ENCODE measurements around the gene BICRA. TPM values are rescaled to one million over a fixed set of nuclear protein-coding genes. Genes with fewer than 3 reads are reported as not detected.

BICRA gene
- total RNA-seq (2012; rRNA removed), result 1.8 and 3.1 TPM in 2 replicates
- polyA plus RNA-seq (2012; rRNA removed), result 3.5 and 3.9 TPM in 2 replicates
- polyA plus RNA-seq (2012; cell fraction: cytosol; rRNA removed), result 3.0 and 4.1 TPM in 2 replicates
- 13.2 and 25.5 TPM in 2 replicates for polyA plus RNA-seq (2012; cell fraction: nucleus; rRNA removed; ENCODE audit: low replicate concordance)
- percentile 75 among the genes with signal in this experiment for Bru-seq, nascent RNA
- BruChase-seq, experiment 1, labeled RNA remaining after a 6-hour chase, result percentile 86 among the genes with signal in this experiment
- percentile 81 among the genes with signal in this experiment for BruChase-seq, experiment 2, labeled RNA remaining after a 2-hour chase
- long read RNA-seq, partial matches to known transcripts, result 1 of 4 reads
- long read RNA-seq, other reads (novel, unspliced or antisense), result 1 of 4 reads

DNA sequence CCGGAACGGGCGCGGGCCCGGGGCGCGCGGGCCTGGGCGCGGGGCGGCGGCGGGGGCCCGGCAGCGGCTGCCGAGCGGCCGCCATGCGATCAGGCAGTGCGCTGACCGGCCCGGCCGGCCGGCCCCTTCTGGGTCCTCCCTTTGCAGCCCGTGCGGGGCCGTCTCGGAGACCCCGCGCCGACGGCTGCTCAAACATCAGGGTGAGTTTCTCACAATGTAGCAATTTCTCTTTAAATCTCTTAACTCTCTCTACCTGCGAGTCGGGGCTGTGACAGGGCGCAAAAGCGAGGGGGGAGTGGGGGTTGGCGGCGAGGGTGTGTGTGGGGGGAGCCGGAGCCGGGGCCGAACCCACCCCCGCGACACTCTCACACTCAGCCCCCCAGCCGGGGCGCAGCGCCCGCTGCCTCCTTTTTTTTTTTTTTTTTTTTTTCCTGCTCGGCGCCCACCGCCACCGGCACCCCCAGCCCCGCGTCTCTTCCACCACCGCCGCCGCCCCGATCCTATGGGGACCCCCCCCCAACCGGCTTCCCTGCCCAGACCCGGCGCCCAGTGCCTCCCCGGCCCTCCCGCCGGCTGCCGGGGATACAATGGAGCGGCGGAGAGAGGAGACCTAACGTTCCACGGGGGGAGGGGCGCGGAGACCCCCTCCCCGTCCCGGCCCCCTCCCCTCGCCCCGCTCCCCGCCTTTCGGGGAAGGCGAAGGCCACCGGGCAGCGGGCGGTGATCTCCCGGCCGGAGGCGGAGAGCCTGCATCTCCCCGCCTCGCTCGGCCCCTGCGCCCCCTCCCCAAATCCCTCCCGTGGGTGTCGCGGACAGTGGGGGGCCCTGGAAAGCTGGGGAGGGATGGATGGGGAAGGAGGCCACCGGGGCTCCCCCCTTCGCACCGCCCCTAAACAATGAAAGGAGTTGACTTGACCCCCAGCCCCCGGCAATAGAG is at the start of gene BICRA:
TSS of gene BICRA (plus strand) at position 166 of the 937 bp plus-strand sequence. CDS start 64,441 bp downstream, outside the sequence.
- Histone ChIP-seq H3K9ac (ENCODE audit: low read depth, low read length) (peak within 1 kb of the TSS; percentile 98), H3K18ac (ENCODE audit: low read depth, low read length) (peak within 1 kb of the TSS; percentile 74; the same call in 1 of the 2 replicates), H2BK20ac (ENCODE audit: low read depth, low read length) (no peak within 1 kb of the TSS), H2BK120ac (ENCODE audit: low read depth, low read length) (peak within 1 kb of the TSS; percentile 74), H3K14ac (replicated peaks; ENCODE audit: low read depth, low read length) (peak within 1 kb of the TSS; percentile 99), H3K4ac (ENCODE audit: low read depth, low read length) (peak within 1 kb of the TSS; percentile 83), H4K8ac (ENCODE audit: low read depth in 2 of 2, low read length in 2 of 2) (peak within 1 kb of the TSS; percentile 60 to 91; a peak in 3 of 4 replicates), H2AFZ (replicated peaks; ENCODE audit: low read length, poor library complexity) (peak within 1 kb of the TSS; percentile 95), H3K4me1 (ENCODE audit: control insufficient read depth, insufficient read depth, low read length) (peaks cover 18% of the 10 kb centered on the region), H3K4me3 (ENCODE audit: insufficient read depth, low read depth, low read length) (peak within 1 kb of the TSS; percentile 95), H3K27ac (ENCODE audit: insufficient read depth, low read length) (peak within 1 kb of the TSS; percentile 98), H3K4me2 (ENCODE audit: low read depth, low read length) (peak within 1 kb of the TSS; percentile 85), H2BK15ac (ENCODE audit: low read depth, low read length) (no peak within 1 kb of the TSS), H3K23ac (ENCODE audit: low read depth, low read length) (peak within 1 kb of the TSS; percentile 98), H3K27me3 (ENCODE audit: control insufficient read depth, insufficient read depth, low read length) (no peaks in the 10 kb centered on the region), H2AK9ac (replicated peaks; ENCODE audit: low read depth, low read length, poor library complexity) (peak within 1 kb of the TSS; percentile 100), H3K56ac (ENCODE audit: extremely low read depth, insufficient read depth, low read length) (peak within 1 kb of the TSS; percentile 83), H3K9me3 (ENCODE audit: control insufficient read depth, insufficient read depth, low read length) (no peaks in the 10 kb centered on the region), H3K36me3 (ENCODE audit: control insufficient read depth, insufficient read depth, low read length) (peaks cover 7% of the 10 kb centered on the region), H4K20me1 (ENCODE audit: insufficient read depth, low read length) (peaks cover 44% of the 10 kb centered on the region), H4K91ac (ENCODE audit: insufficient read depth, low read depth, low read length) (peak within 1 kb of the TSS; percentile 91), H4K5ac (ENCODE audit: low read depth, low read length) (peak within 1 kb of the TSS; percentile 38), H3K9me1 (ENCODE audit: insufficient read depth, low read length) (peaks cover 13% of the 10 kb centered on the region), H2AK5ac (ENCODE audit: low read depth, low read length) (peak within 1 kb of the TSS; percentile 74), H3K79me1 (ENCODE audit: low read depth in 1 of 2, low read length in 2 of 2) (peaks cover 20 to 58% of the 10 kb centered on the region in 2 experiments), H2BK5ac (ENCODE audit: low read depth, low read length, poor library complexity, severe bottlenecking) (peak within 1 kb of the TSS; percentile 96)
- TF ChIP-seq MXI1 (IDR thresholded peaks at IDR 0.05; ENCODE audit: borderline replicate concordance, low read depth, low read length) (peak; percentile 17; the same call in 1 of the 2 replicates), MAZ (IDR thresholded peaks at IDR 0.05; ENCODE audit: borderline replicate concordance, low read depth, low read length) (no peak), BHLHE40 (IDR thresholded peaks at IDR 0.05; ENCODE audit: low read depth, low read length) (peak; percentile 37; the same call in 1 of the 2 replicates), RCOR1 (IDR thresholded peaks at IDR 0.05; ENCODE audit: insufficient replicate concordance, low read length) (no peak)
- dilution Hi-C loops (cut with HindIII; ENCODE audit: low sequenced_read_pairs, unreplicated experiment) (no loop called here), intact Hi-C loops (cut with micrococcal nuclease) (loop anchor here (1.0 to 2.0 kb wide), 4 partner anchors 54 to 94 kb away; partner anchors contain the start of gene NAPA), in situ Hi-C loops (cut with MboI; ENCODE audit: low sequenced_read_pairs) (no loop called here)
- ChIA-PET POLR2A (ENCODE audit: unreplicated experiment) (no interaction called here), CTCF (no interaction called here)
- ATAC-seq (ENCODE audit: low read depth) (peak; percentile 64), DNase-seq (peak; percentile 73)
- BruUV-seq (replicated peaks), result no TSS peak
- WGBS, 2 experiments (ENCODE audit: extremely low coverage in 2 of 2, insufficient read length in 1 of 2), result no CpG with 5 or more reads among the region's 94 CpGs
